GM21619 (cell line): ENCODE data around the gene NEMF.
A peak's percentile ranks its signal among the peaks of the same experiment; 100 is the strongest.
"Not testable (repeated sequence)": the region's sequence is repeated elsewhere in the genome, so short reads cannot be mapped to it uniquely, and the experiment has no call there.

Experiments used
- ATAC-seq: cut with Tn5 transposase; IDR thresholded peaks from one replicate; pipeline ENCODE4 v1.9.1; 2021; ENCODE audit not compliant: unreplicated experiment

The NEMF gene

DNA sequence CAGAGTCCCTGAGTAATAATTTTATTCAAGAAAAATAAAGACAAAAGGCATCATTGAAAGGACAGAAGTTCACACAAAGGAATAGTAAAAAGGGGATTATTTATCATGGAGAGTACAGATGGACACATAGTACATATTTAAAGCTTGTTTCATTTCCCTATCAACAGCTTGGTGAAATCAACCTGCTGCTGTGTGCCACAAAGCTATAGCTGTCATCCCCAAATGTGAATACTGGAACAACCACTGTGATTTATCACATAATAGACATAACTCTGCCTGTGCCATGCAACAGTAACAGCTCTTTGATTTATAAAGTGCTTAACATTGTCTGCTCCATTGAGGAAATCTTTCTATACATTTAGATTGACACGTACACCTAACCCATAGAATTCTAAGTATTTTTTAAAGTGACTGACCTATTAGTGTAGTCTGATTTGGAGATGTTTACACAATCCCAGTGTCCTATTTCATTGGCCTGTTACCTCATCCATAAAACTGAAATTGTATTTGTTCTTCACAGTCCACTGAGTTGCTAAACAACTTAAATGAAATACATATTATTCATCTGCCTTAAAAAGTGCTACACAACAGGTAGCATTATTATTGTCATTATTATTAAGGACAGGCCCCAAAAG lies 3.3 kb downstream of the NEMF start:
- ATAC-seq = no peak

DNA sequence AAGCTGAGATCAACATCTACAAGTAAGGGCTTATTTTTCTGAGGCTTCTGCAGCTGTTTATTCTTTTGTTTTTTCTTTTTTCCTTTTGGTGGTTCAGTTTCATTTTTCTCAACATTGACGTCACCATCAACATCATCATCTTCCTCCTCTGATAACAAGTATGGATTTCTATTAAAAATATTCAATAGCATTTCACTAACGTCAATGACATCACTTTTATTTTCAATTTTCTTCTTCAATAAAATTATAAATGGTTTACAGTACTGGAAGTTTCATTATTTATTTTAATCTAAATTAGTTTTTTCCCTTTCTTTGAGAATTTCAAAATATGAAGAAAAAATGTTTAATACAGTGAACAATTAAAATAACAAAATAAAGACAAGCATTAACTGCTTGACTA lies 23.9 kb downstream of the NEMF start:
- no peak for ATAC-seq

DNA sequence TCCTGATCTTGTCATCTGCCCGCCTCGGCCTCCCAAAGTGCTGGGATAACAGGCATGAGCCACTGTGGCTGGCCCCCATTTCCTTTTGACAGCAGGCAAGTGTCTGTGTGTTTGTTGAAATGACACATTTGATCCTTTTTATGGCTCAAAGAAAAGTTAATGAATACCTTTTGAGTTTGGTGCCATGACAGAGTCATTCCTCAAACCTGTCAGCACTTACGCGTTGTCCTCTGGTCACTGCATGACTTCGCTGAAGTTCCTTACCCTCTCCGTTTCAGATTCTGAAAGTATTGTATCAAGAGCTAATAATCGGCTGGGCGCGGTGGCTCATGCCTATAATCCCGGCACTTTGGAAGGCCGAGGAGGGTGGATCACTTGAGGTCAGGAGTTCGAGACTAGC lies 32.4 kb downstream of the NEMF start:
- ATAC-seq = no peak

DNA sequence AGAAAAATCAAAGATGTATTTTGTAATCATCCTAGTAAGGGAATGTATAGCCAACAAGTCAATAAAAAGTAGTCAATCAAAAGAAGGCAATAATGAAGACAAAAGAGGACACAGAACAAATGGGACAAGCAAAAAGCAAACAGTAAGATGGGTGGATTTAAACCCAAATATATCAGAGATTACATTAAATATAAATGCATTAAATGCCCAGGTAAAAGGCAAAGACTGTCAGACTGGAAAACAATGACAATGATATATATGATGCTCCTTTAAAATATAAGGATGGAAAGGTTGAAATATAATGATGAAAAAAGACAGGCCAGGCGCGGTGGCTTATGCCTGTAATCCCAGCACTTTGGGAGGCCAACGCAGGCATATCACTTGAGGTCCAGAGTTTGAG lies 35.7 kb downstream of the NEMF start:
- no peak for ATAC-seq

DNA sequence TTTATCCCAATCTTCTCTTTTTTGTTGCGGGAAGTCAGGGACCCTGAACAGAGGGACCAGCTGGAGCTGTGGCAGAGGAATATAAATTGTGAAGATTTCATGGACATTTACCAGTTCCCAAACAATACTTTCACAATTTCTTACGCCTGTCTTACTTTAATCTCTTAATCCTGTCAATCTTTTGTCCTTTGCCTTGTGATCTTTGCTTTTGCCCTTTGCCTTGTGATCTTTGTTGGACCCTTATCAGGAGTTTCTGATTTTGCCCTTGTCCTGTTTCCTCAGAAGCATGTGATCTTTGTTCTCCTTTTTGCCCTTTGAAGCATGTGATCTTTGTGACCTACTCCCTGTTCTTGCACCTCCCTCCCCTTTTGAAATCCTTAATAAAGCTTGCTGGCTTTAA lies 36.5 kb downstream of the NEMF start:
- not testable (repeated sequence) for ATAC-seq

DNA sequence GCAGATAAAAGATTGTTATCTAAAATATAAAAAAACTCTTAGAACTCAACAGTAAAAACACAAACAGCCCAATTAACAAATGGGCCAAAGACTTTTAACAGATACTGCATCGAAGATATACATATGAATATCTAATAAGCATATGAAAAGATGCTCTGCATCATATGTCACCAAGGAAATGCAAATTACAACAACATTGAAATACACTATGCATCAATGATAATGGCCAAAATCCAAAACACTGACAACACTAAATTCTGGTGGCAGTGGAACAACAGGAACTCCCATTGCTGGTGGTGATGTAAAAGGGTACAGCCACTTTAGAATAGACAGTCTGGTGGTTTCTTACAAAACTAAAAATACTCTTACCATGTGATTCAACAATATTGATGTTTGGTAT lies 43.8 kb downstream of the NEMF start:
- no peak for ATAC-seq

DNA sequence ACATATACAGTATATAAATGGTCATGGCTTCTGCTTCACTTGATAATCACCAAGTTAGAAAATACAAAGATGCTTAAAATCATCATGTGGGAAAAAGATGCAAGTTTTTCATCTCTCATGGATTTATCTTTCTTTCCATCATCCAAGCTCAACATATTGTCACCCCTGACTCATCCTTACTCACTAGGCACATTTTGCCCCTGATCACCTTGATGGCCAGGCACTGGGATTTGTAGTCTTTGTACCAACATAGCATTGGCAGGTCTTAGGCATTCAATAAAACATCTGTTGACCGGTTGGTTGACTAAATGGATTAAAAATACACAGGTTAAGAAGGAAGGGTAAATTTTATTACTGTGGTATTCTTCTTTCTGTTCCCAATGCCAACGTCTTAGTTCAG lies 56.6 kb downstream of the NEMF start:
- ATAC-seq = no peak

DNA sequence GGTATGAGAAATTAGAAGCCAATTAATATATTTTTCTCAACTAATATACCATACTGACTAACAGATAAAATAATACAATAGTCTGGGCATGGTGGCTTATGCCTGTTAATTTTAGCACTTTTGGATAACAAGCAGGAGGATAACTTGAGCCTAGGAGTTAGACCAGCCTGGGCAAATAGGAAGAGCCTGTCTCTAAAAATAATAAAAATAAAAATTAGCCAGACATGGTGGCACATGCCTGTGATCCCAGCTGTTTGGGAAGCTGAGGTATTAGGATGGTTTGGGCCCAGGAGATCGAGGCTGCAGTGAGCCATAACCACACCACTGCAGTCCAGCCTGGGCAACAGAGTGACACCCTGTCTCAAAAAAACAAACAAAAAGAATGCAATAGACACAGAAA lies 60.0 kb downstream of the NEMF start:
- ATAC-seq = no peak

DNA sequence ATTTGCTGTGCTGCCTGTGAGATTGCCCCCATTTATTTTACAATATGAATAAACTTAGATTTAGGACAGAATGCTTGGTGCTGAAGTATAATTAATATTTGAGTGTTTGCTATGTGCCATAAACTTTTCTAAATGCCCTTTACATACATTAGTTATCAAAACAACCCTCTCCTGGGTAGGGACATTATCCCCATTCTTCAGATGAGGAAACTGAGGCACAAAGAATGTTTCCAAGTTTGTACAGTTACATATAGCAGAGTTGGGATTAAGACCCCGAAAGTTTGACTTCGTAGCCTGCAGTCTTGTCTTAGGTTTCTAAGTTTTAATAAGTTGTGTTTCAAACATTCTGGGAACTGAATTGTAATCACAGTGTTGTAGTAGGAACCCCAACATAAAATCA lies 66.3 kb downstream of the NEMF start:
- ATAC-seq = no peak

DNA sequence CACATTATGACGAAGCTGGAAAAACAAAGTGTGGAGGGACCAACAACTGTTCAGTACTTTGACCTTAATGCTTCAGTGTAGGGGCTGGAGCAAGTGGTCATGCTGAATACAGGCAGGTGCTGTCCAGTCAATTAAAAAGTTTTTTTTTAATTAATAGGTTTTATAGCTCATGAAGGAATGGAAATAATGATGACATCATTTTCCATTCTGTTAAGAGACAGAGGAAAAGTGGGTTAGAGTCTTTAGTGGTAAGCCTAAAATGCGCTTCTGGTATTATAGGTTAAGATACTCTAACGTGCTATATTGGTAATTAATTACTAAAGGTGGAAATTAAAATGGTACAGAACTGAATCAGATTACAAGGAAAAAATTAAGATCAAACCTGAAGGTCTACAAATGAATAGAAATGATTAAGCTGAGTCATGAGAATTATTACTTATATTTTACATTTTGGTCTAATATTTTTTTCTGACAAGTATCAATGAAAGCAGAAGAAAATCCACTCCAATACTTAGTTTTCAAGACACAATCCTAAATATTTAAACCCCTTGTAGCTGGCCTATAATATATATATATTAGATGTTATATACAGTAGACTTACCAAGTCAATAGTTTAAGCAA lies 69.1 kb downstream of the NEMF start:
- ATAC-seq = no peak

DNA sequence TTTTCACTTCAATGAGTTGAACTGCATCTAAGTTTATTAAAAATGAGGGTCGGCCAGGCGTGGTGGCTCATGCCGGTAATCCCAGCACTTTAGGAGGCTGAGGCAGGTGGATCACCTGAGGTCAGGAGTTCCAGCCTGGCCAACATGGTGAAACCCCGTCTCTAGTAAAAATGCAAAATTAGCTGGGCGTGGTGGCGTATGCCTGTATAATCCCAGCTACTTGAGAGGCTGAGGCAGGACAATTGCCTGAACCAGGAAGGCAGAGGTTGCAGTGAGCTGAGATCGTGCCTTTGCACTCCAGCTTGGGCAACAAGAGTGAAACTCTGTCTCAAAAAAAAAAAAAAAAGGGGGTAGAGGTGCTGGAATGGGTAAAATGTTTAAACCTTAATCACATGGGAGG lies 71.5 kb downstream of the NEMF start:
- ATAC-seq = not testable (repeated sequence)

DNA sequence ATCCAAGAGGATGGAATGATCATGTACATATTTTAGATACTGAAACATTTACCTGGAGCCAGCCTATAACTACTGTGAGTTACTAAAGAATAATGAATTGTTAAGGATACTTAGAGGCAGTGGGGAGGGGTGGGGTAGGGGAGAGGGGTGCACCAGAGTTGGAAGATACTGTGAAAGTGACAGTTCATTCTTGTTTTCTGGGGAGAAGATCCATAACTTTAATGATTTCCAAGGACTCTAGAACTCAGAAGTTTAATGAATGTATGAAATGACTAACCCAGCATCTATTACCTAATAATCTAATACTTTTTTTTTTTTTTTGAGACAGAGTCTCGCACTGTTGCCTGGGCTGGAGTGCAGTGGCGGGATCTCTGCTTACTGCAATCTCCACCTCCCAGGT lies 74.2 kb downstream of the NEMF start:
- ATAC-seq = no peak

DNA sequence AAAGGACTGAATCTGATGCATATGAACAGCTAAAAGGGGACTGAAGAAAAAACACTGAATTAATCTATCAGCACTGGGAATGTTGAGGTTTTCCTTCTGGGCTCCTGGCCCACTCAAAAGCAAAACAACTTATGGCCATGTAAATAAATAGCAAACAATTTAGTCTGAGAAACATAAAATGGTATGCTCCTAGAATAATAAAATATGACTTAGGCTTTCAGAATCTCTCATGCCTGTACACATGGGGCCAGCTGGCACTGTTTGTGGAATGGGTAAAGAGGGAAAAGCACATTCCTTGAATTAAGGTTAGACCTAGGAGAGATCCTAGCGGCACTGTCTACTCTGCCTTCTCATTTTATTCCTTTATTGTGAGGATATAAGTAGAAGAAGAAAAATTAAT lies 78.5 kb downstream of the NEMF start:
- no peak for ATAC-seq

DNA sequence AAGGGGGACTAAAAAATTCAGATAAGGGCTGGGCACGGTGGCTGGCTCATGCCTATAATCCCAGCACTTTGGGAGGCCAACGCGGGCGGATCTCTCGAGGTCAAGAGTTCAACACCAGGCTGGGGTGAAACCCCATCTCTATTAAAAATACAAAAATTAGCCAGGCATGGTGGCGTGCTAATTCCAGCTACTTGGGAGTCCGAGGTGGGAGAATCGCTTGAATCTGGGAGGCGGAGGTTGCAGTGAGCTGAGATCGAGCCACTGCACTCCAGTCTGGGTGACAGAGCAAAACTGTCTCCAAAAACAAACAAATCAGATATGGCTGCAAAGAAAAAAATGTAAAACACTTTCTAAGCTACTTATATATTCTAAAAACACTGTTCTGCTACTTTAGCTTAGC lies 80.9 kb downstream of the NEMF start:
- not testable (repeated sequence) for ATAC-seq

DNA sequence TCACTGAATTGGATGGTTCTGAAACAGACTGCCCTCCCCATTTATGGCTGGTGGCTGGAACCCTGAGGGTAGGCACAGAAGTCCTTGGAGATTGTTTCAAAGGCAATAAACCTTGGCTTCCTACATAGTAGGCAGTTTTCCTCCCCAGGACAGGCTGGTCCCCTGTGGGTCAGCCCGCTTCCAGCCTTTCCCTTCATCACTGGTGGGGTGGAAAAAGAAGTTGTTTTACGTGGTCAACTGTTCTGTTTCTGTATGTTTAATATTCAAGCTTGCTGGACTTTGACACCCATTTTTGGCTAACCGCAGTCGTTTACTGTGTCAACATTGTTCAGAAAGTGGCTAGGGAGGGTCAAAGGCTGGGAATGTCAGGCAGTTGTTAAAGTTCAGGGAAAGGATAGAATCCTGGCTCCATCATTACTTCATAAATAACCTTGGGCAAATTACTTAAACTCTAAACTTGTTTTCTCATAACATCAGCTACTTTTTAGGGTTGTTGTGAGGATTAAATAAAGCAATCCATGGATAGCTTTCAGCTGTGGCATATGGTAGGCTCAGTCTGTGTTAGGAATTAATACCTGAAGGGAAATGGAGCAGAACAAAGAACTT lies 82.3 kb downstream of the NEMF start:
- ATAC-seq = no peak

DNA sequence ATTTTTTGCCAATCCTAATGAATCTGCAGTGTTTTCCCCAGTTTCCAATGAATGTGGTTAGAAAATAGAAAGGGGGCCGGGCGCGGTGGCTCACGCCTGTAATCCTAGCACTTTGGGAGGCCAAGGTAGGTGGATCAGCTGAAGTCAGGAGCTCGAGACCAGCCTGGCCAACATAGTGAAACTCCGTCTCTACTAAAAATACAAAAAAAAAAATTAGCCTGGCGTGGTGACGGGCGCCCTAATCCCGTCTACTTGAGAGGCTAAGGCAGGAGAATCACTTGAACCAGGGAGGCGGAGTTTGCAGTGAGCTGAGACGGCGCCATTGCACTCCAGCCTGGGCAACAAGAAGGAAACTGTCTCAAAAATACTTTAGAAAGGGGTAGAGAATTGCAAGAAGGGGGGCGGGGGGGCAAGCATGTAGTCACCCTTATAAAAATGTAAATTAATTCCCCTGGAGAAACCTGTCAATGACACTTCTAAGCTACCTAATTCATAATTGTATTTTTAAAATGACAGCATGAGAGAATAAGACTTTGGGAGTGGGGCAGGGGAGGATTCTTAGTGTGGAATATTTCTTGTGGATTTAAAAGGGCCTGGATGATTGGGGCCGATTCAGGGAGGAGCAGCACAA lies 82.9 kb downstream of the NEMF start:
- ATAC-seq = no peak

DNA sequence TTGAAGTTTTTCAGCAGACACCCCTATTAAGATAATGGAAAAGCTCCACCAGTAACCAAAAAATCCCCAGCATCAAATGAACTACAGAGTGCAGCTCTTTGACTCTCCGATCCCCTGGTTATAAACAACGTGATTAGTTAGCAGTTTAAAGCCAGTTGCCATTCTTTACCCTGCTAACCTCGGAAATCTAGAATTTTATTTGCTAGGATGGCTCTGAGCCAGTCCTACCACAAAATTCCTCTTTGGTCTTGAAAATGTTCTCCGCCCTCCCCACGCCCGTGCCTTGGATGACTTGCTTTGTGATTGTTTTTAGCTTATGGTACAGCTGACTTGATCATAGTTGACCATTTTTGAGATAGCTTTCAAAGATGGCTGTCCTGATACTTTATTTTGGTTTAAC lies 83.4 kb downstream of the NEMF start:
- no peak for ATAC-seq

DNA sequence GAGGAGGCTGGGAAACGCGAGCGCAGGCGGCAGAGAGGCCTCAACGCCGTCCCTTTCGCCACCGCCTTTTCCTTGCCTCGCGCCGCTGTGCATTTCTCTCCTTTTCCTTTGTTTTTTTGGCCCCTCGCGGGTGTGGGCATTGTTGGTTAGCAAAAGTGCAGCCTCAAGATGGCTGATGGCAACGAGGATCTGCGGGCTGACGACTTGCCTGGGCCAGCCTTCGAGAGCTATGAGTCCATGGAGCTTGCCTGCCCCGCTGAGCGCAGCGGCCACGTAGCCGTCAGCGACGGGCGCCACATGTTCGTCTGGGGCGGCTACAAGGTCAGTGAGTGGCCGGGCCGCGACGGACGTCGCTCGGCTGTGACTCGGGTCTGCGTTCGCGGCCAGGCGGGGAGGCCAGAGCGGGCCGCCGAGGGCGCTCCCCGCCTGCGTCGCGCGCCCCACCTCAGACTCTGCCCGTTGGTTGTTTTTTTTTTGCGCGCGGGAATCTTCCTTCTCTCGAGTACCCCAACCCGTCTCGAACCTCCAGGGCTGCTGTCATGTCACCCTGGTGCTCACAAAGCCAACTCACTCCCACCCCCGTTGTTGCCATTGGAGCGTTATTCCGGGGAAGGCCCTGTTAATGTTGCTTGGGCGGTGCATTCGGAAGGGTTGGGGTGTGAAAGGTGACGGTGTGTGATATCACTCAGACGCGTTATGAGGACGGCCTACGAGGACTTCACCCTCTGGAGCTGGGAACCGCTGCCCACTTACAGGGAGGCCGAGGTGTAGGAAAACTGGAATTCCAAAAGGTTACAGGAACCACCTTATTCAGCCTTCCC lies 84.1 kb downstream of the NEMF start:
- peak; percentile 32 for ATAC-seq

DNA sequence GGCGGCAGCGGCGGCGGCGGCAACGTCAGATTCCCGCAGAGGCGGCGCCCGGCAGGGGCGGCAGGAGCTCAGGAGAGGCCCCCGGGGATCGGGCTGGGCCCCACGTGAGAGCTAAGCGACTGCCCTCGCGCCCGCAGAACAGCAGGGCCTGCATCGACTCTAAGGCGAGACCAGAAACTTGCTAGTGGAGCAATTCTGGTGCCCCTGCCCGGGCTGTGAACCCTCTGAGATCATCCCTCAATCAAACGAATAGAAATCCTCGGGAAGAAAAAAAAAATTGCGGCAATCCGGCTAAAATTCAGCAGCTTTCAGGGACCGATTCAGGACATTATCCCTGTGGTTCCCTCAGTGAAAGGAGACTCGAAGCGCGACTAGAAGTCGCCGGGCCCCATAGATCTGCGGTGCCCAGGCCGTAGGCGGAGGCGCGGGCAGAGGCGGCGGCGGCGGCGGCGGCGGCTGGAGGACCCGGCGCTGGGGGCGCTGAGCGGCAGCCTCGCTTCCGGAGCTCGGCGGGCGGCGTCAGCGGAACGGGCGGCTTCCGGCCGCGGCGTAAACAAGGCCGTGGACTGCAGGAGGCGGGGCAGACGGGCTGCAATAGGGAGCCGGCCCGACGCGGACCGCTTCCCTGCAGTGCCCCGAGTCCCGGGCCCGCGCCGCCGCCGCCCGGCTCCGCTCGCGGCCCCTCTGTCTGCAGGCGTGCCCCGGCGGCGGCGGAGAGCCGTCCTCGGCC lies 84.9 kb downstream of the NEMF start, which contains the start of gene KLHDC2:
TSS of gene KLHDC2 (plus strand) at position 583 of the 730 bp plus-strand sequence. CDS start 316 bp downstream, outside the sequence.
- ATAC-seq = peak; percentile 88

DNA sequence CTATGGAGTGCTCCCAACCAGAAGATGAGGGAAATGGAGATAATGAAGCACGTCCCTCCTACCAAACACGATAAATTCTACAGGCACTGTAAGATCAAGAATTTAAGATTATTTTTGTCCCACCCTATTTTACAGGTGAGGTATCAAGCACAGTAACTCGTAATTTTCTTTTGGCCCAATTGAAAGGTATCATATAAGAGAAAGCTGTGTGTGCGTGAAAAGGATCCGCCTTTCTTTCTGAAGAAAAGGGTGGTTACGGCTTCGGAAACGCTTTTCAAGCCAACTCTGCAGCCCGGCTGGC lies 85.4 kb downstream of the NEMF start:
- ATAC-seq = no peak

DNA sequence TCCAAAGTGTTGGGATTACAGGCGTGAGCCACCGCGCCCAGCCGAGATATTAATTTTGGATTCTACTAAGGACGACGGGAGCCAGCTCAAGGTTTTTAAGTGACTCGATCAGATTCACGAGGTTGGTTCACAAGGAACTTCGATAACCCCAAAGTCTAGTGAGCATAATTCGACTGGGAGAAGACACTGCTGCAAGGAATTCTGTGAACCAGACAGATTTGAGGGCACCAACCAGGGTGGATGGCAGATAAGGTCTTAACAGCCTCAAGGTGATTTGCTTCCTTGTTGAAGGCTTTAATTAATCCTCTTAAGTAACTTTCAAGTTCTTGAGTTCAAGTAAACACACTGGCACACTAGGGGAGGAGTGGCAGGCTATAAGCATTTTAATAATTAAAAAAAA lies 85.7 kb downstream of the NEMF start:
- ATAC-seq = no peak
